ENCODE results near the gene SV2C.

GRCh38 chr5:76222318-76222717 lies 139.1 kb downstream of the SV2C start:
- TF ChIP-seq CTCF (conservative IDR thresholded peaks at IDR 0.05) = no peak
- no peak for TF ChIP-seq ZFX (IDR thresholded peaks at IDR 0.05)
